NCI-H1930 (cell line): ENCODE measurements around the gene MYH7B.

Source experiments
- DNase-seq, 2 experiments: peaks; one replicate each; lab custom pipeline; 2025; lab: John Stamatoyannopoulos, UW

The MYH7B gene

DNA sequence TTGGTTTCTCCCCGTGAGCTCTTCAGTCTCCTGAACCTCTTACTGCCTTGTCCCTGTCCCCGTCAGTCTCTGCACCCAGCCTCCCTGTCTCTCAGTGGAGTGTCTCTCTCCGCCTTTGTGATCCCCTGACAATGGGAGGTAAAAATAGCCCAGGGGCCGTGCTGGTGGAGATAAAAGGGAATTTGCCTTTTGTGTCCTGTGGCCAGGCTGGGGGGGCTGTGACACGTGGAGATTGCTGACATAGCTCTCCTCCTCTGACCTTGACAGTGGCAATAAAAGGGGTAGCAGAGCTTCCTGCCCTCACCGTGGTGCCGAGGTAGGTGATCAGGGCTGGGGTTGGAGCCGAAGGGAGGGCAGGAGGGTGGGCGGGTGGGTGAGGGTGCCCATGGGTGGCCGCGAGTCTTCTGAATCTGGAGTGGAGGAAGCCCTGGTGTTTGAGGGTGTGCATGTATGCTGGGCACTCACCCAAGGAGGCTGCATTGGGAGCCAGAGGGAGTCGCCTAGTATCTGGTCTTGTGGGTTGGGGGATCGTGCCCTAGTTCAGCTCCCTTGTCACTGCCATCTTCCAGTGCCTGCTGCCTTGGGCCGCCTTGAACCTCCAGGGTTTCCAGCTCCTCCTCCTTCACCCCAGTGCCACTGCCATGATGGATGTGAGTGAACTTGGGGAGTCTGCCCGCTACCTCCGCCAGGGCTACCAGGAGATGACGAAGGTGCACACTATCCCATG lies 21.9 kb downstream of the MYH7B start:
- DNase-seq: no peak

GRCh38 chr20:34978092-34978744 lies 22.6 kb downstream of the MYH7B start:
- DNase-seq: no peak

DNA sequence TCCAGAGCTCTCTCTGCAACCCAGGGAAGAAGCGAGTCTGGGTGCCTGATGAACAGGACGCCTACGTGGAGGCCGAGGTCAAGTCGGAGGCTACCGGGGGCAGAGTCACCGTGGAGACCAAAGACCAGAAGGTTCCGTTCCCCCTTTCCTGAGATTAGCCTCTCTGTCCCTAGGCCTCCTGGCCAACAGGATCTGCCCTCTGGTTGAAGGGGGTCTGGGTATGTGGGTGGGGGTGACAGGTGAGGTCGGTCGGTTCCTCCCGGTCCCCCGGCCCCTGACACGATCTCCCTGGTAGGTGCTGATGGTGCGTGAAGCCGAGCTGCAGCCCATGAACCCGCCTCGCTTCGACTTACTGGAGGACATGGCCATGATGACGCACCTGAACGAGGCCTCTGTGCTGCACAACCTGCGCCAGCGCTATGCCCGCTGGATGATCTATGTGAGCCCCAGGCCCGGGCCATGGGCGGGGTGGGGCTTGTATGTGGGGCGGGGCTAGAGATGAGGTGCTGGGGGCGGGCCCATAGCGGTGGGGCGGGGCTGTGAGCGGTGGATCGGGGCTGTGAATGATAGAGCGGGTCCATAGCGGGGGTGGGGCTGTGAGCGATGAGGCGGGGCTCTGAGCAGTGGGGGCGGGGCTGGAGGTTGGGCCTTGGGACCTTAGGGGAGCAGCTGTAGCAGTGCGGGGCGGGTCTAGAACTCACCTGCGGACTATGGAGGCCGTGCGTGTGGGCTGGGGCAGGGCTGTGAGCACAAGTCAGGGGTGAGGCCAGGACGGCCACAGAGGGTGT lies 23.9 kb downstream of the MYH7B start:
- DNase-seq: no peak

DNA sequence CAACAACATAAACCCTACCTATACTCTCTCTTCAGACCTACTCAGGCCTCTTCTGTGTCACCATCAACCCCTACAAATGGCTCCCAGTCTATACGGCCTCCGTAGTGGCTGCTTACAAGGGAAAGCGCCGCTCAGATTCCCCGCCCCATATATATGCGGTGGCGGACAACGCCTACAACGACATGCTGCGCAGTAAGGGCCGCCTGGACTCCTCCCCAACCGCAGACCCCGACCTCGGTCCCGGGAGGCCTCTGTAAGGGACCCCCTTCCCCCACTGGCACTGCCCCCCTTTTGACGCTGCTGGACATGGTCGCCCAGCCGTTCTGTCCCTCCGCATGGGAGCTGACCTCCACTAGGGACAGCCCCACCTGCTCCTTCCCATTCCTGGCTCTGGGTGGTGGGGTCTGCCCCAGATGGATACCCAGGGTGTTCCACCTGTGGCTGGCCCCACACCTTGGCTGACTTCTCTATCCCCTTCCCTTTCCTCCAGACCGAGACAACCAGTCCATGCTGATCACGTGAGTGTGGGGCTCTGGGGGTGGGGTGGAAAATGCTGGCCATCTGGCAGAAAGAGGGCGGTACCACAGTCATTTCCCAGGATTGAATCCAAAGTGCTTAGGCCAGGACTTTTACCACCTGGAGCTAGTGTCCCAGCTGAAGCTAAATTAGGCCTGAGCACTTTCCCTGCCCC lies 25.0 kb downstream of the MYH7B start:
- no peak for DNase-seq

DNA sequence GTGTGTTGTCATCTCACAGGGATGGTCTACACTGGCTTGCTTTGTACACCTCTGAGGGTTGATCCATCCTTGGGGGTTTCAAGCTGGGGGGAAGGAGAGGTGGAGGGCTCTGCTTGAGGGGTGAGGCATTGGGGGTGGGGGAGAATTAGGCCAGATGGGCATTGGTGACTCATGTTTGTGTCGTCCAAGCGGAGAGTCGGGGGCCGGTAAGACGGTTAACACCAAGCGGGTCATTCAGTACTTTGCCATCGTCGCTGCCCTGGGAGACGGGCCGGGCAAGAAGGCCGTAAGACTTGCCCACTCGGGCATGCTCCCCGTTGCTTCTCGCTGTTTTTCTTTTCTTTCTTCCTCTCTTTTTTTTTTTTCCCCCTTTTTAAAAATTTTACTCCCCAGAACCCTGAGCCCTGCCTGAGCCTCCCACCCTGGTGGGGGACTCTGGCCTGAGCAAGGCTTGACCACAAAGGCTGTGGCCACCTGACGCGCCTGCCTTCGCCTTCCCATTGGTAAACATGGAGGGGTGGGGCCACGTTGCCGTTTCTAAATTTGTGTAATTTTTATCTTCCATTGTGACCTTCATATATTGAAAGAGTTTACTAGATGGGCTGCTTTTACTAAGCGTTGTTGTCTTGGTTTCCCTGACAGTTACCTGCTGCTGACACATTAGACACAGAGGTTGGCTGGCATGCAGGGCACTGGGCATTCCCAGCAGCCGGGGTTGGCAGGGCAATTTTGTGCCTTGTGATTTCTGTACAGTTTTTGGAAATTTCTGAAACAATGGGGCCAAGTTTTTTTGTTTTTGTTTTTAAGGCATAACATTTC lies 26.8 kb downstream of the MYH7B start:
- no peak for DNase-seq

DNA sequence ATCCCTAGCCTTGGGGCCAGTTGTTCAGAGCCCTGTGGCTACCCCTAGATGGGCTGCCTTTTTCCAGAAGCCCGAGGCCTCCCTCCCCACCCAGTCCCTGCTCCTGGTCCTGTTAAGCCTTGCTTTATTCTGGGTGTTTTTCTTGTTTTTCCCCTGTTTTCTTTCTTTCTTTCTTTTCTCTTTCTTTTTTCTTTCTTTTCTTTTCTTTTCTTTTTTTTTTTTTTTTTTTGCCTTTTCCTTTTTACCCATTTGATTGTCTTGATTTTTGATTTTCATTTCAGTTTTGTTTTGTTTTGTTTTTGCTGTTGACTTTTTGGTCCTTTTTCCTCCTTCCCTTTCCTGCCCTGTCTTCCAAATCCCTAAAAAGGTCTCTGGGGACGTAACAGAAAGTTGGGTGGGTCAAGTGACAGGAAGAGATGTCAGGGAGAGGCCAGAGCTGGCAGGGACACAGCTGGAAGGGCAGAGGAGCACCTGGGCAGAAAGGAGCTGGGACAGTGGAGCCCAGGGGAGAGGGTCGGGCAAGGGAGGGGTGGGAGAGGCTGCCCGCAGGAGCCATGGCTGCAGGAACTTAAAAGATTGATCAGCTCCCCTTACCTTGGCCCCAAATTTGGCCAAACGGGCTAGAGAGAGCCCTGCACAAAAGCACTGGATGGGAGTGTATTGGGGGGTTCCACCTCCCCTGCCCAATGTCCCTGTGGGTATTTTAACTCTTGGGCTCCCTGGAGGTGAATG lies 27.6 kb downstream of the MYH7B start:
- no peak for DNase-seq

DNA sequence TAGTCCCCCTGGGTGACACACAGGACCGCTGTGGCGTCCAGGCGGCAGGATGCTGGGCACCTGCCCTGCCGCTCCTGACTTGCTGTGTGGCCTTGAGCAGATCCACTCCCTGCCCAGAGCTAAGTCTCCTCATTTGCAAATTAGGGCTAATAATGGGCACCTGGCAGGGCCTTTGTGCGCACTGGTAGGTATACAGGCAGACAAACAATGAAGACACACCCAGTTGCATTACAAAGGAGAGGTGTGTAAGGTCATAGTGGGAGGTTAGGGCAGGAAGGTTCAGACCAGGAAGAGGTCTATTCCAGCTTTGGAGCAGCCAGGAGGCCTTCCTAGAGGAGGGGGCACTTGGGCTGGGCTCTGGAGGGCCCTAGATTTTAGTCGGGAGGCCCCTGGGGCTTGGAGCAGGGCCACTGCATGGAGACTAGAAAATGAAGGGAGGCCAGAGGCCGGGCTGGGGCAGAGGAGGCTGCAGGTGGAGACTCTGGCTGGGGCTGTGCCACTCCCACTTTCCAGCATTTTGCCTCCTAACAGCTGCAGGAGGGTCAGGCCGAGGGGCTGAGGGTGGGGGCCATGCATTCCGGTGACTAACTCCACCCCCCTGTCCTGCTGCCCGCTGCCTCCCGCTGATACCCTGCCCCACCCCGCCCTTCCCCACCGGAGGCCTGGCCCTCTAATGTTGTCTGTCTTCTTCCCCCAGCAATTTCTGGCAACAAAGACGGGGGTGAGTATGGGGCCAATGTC lies 28.5 kb downstream of the MYH7B start:
- DNase-seq: no peak

GRCh38 chr20:34984756-34985261 lies 29.1 kb downstream of the MYH7B start:
- DNase-seq: no peak

DNA sequence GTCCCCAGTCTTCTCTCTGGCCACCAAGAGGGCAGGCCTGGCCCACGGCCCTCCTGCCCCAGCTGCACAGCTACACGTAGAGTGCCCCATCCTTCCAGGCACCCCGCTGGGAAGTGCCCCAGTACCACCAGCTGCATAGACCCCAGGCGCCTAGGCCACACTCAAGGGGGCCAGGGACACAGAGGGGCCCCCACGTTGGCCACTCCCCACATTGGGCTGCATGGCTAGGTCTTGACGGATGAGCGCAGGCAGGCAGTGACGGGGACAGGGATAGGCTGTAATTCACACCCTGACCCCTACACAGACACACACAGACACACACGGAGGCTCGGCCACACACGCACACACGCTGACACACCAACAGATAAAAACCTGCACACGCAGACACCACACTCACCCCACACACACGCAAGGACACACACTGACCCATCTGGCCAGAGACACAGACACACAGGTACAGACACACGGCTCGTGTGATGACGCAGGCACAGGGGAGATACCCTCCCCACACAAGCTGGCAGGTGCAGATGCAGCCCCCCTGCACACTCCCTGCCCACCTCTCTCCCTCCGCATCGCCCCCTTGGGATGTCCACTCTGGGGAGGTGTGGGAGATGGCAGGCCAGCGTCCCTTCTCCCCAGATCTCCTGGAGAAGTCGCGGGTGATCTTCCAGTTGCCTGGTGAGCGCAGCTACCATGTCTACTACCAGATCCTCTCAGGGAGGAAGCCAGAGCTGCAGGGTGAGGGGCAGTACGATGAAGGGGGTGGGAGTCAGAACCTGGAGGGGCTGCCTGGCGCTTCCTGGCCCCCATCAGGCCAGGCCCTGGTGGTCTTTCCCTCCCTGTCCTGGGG lies 30.0 kb downstream of the MYH7B start:
- DNase-seq: no peak

- DNase-seq: no peak
Measured at GRCh38 chr20:34986311-34987287, 30.9 kb downstream of the MYH7B start.

DNA sequence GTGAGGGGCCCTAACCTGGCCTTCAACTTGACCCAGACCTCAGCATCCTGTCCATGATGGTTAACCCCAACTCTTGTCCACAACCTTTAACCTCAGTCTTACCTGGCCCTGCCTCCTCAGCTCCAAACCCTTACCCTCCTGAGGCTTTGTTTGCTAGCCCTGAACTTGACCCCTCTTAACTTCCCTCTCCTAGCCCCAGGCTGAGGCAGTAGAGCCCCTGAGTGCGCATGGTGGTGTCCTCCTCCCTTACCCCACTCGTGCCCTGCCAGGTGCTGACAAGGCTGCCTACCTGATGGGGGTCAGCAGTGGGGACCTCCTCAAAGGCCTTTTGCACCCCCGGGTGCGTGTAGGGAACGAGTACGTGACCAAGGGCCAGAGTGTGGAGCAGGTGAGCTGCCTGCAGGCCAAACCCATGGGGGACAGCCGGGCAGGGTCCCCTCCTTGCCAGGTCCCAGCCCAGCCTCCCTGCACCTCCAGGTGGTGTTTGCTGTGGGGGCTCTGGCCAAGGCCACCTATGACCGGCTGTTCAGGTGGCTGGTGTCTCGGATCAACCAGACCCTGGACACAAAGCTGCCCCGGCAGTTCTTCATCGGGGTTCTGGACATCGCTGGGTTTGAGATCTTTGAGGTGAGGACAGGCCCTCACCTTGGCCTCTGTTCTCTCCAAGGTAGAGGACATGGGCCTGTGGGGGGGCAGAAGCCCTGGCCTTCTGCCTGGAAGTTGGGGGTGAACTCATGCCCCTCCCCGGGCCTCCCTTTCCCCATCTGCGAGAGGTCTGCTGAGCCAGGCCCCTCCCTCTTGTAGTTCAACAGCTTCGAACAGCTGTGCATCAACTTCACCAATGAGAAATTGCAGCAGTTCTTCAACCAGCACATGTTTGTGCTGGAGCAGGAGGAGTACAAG lies 31.9 kb downstream of the MYH7B start:
- DNase-seq: no peak

DNA sequence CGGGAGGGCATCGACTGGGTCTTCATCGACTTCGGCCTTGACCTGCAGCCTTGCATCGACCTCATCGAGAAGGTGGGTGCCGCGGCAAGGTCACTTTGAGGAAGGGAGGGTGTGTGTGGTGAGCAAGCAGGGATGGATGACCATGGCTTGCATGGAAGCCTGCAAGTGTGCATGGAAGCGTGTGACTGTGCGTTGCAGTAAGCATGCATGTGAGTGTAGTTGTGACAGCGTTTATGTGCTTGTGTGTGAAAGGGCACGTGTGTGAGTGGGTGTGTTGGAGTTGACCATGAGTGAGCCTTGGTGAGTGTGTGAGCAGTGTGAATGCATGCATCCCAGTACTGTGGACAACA lies 32.5 kb downstream of the MYH7B start:
- DNase-seq: no peak

GRCh38 chr20:34989118-34989517 lies 33.5 kb downstream of the MYH7B start:
- DNase-seq: no peak

GRCh38 chr20:34989670-34990069 lies 34.0 kb downstream of the MYH7B start:
- no peak for DNase-seq

DNA sequence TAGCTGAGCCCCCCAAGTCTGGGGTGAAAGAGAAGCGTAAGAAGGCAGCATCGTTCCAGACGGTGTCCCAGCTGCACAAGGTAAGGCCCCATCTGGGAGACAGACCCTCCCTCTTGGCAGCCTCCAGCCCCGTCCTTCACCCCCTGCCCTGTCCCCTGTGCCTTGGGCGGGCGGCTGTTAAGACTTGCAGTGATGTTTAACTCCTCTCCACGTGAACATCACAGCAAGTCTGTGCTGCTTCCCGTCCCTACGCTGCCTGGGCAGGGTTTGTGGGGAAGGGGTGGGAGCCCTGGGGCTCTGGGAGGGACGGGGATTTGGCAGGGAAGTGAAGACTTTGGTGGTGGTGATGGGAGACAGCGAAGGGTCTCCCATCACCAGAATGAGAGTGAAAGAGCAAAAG lies 34.6 kb downstream of the MYH7B start:
- no peak for DNase-seq

- no peak for DNase-seq
Measured at GRCh38 chr20:34990661-34991214, 35.1 kb downstream of the MYH7B start.
